HepG2 (cell line): Measurements from ENCODE around the gene SMLR1. TPM values are rescaled to one million over a fixed set of nuclear protein-coding genes. Genes with fewer than 3 reads are reported as not detected.

Experiments
- ATF1 ChIP-seq: IDR thresholded peaks from 2 replicates; pipeline ENCODE4 v1.6.1; 2016; ENCODE audit warnings: mild to moderate bottlenecking, control low read depth
- CAMTA2 ChIP-seq: sonication (generic); formaldehyde crosslinking; IDR thresholded peaks from 2 replicates; pipeline ENCODE4 v1.4.0; 2020; ENCODE audit warnings: mild to moderate bottlenecking, missing genetic modification reagents, borderline replicate concordance
- ELF4 ChIP-seq: sonication (generic); formaldehyde crosslinking; IDR thresholded peaks from 2 replicates; pipeline ENCODE4 v1.5.0; 2020; ENCODE audit warnings: missing genetic modification reagents, mild to moderate bottlenecking, moderate library complexity, borderline replicate concordance
- MAFF ChIP-seq: IDR thresholded peaks from 2 replicates; pipeline ENCODE4 v1.6.1; 2011; ENCODE audit warnings: low read depth, low read length, improper control_type of control experiment
- PAXIP1 ChIP-seq: sonication (generic); formaldehyde crosslinking; conservative IDR thresholded peaks from 2 replicates; pipeline ENCODE4 v1.4.0; 2020; ENCODE audit warnings: mild to moderate bottlenecking, missing genetic modification reagents, moderate library complexity
- SP140L ChIP-seq: sonication (generic); formaldehyde crosslinking; IDR thresholded peaks from 2 replicates; pipeline ENCODE4 v1.4.0; 2020; ENCODE audit warnings: missing genetic modification reagents, borderline replicate concordance
- STAG1 ChIP-seq: sonication (generic); formaldehyde crosslinking; IDR thresholded peaks from 2 replicates; pipeline ENCODE4 v1.4.0; 2020; ENCODE audit warnings: missing genetic modification reagents
- TAF15 ChIP-seq: fragments of 200-400 bp; formaldehyde crosslinking; IDR thresholded peaks from one replicate; pipeline ENCODE4 v1.6.1; 2018; ENCODE audit warnings: mild to moderate bottlenecking, low read depth, low read length; ENCODE audit not compliant: poor library complexity, severe bottlenecking
- TOE1 ChIP-seq: sonication (generic); formaldehyde crosslinking; IDR thresholded peaks from 2 replicates; pipeline ENCODE4 v1.4.0; 2020; ENCODE audit warnings: mild to moderate bottlenecking, missing genetic modification reagents
- ZNF44 ChIP-seq: sonication (generic); formaldehyde crosslinking; IDR thresholded peaks from 2 replicates; pipeline ENCODE4 v1.5.1; 2020; ENCODE audit warnings: mild to moderate bottlenecking, missing genetic modification reagents
- ZNF674 ChIP-seq: sonication (generic); formaldehyde crosslinking; IDR thresholded peaks from 2 replicates; pipeline ENCODE4 v1.5.0; 2020; ENCODE audit warnings: low read depth, mild to moderate bottlenecking, missing genetic modification reagents
- ZSCAN12 ChIP-seq: sonication (generic); formaldehyde crosslinking; IDR thresholded peaks from 2 replicates; pipeline ENCODE4 v1.9.0; 2021; ENCODE audit warnings: mild to moderate bottlenecking, missing genetic modification reagents
- polyA plus RNA-seq, 8 experiments: library from polyadenylated mRNA; depleted of rRNA in 3 of 8; stranded (reverse) in 7 of 8; unstranded in 1 of 8; fragments of >200 nt; fragmentation: Illumina TruSeq in 4 of 8; extraction: Trizol in 4 of 8; gene quantifications; 2 replicates each; pipeline versions ENCODE4 v1.2.1 to v1.2.3, GENCODE V29; 2011 to 2016; ENCODE audit warnings: low read depth in 4 of 8, missing spikeins in 1 of 8, mixed read lengths in 1 of 8; ENCODE audit not compliant: insufficient read depth in 1 of 8
- total RNA-seq, 5 experiments: library from RNA; depleted of rRNA; stranded (reverse); fragments of >200 nt; fragmentation: Illumina TruSeq; extraction: Trizol; gene quantifications; 2 replicates each; pipeline ENCODE4 v1.2.3, GENCODE V29; 2016; ENCODE audit warnings: low read depth in 1 of 5
- TF ChIP-seq, protein P1 (sequence below): sonication (generic); formaldehyde crosslinking; IDR thresholded peaks from 2 replicates; pipeline ENCODE4 v1.4.0; 2020; ENCODE audit warnings: mild to moderate bottlenecking, missing genetic modification reagents, borderline replicate concordance
- TF ChIP-seq, protein P2 (sequence below), 2 experiments: sonication (generic) in 1 of 2; formaldehyde crosslinking in 1 of 2; IDR thresholded peaks; 2 replicates each; pipeline versions ENCODE4 v1.6.1 to v1.9.0; 2014 to 2022; ENCODE audit warnings: antibody characterized with exemption in 1 of 2, borderline replicate concordance in 1 of 2, inconsistent platforms in 1 of 2, low read depth in 1 of 2, missing genetic modification reagents in 1 of 2
- TF ChIP-seq, protein P3 (sequence below): sonication (generic); formaldehyde crosslinking; IDR thresholded peaks from 2 replicates; pipeline ENCODE4 v1.4.0; 2020; ENCODE audit warnings: missing genetic modification reagents

SMLR1 gene
- total and polyA plus RNA-seq, 2 of the 13 experiments (the other 11 are each of a cell fraction or from before 2014, with no cell fraction given), result 41.8 to 104 TPM

DNA sequence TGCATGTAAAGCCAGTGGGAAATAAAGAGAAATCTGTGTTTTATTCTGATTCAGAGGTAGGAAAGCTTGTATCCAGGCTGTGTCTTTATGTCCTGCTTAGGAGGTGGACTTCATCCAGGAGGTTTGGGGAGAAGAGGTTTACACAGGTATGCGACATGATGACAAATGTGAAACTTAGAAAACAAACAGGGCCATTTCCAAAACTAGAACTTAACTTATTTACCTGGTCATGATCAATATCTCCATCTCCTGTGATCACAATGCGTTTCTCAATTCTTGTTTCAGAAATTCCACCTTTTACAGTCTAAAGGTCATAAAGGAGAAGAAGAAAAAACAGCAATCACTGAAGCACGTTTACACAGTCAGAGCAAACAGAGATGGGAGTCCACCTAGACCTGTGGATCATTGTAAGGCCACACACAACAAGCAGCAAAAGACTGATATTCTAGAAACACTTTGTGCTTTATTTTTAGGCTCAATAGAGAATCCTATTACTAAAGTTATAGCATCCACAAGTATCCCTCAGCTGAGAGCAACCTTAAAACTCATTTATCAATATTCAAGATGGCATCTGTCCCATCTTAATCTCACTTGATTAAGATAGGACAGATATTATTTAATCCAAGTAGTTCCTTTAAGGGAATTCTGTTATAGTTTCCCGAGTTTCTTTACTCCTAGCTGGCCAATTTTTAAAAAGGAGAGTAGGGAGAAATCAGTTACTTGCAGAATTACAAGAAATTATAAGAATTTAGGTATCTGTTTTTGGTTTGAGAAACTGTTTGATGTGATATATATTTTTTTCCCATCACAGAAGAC, 36.4 kb downstream of the SMLR1 start (continued):
- TF ChIP-seq ELF4 (CRISPR knock-in tag), result peak; percentile 72; the same call in 1 of the 2 replicates
- TF ChIP-seq, protein P1, sequence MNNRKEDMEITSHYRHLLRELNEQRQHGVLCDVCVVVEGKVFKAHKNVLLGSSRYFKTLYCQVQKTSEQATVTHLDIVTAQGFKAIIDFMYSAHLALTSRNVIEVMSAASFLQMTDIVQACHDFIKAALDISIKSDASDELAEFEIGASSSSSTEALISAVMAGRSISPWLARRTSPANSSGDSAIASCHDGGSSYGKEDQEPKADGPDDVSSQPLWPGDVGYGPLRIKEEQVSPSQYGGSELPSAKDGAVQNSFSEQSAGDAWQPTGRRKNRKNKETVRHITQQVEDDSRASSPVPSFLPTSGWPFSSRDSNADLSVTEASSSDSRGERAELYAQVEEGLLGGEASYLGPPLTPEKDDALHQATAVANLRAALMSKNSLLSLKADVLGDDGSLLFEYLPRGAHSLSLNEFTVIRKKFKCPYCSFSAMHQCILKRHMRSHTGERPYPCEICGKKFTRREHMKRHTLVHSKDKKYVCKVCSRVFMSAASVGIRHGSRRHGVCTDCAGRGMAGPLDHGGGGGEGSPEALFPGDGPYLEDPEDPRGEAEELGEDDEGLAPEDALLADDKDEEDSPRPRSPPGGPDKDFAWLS, result no peak
- TF ChIP-seq ATF1 (CRISPR knock-in tag), result peak; percentile 82; the same call in 1 of the 2 replicates
- peak; percentile 100 for TF ChIP-seq PAXIP1 (CRISPR knock-in tag)
- peak; percentile 92; the same call in 1 of the 2 replicates for TF ChIP-seq TOE1 (CRISPR knock-in tag)
- TF ChIP-seq ZNF674, result no peak
- no peak for TF ChIP-seq TAF15
- peak; percentile 79; the same call in 1 of the 2 replicates for TF ChIP-seq ZNF44 (CRISPR knock-in tag)
- peak; percentile 18; the same call in 1 of the 2 replicates for TF ChIP-seq ZSCAN12
- no peak for TF ChIP-seq CAMTA2 (CRISPR knock-in tag)
- TF ChIP-seq, protein P2, sequence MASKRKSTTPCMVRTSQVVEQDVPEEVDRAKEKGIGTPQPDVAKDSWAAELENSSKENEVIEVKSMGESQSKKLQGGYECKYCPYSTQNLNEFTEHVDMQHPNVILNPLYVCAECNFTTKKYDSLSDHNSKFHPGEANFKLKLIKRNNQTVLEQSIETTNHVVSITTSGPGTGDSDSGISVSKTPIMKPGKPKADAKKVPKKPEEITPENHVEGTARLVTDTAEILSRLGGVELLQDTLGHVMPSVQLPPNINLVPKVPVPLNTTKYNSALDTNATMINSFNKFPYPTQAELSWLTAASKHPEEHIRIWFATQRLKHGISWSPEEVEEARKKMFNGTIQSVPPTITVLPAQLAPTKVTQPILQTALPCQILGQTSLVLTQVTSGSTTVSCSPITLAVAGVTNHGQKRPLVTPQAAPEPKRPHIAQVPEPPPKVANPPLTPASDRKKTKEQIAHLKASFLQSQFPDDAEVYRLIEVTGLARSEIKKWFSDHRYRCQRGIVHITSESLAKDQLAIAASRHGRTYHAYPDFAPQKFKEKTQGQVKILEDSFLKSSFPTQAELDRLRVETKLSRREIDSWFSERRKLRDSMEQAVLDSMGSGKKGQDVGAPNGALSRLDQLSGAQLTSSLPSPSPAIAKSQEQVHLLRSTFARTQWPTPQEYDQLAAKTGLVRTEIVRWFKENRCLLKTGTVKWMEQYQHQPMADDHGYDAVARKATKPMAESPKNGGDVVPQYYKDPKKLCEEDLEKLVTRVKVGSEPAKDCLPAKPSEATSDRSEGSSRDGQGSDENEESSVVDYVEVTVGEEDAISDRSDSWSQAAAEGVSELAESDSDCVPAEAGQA (IDR thresholded peaks at IDR 0.05; ENCODE audit: low read depth), result no peak
- TF ChIP-seq, protein P2 (CRISPR knock-in tag; IDR thresholded peaks at IDR 0.05; ENCODE audit: borderline replicate concordance), result peak; percentile 92; the same call in 1 of the 2 replicates
- TF ChIP-seq, protein P3, sequence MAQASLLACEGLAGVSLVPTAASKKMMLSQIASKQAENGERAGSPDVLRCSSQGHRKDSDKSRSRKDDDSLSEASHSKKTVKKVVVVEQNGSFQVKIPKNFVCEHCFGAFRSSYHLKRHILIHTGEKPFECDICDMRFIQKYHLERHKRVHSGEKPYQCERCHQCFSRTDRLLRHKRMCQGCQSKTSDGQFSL, result 0 out of 2 replicates have a peak, but pooled peaks have one; percentile 24
- TF ChIP-seq MAFF, result no peak
- TF ChIP-seq STAG1 (CRISPR knock-in tag), result peak; percentile 19
- TF ChIP-seq SP140L (CRISPR knock-in tag), result 0 out of 2 replicates have a peak, but pooled peaks have one; percentile 78
